Measurements from ENCODE around the gene NCAPD2.

The NCAPD2 gene

DNA sequence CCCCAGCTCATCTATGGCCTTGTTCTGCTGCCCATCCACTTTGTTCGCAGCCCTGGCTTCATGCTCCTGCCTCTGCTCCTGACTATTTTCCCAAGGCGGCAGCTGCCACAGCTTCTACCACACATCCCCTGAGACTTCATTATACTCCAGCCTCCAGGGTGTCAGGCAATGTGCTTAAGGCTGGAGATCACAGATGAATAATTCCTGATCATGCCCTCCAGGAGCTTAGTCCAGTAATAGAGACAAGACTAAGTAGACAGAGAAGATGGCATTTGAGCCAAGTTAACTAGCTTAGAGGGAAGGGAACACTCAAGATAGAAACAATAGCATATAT lies 34.9 kb upstream of the NCAPD2 start:
- H3K4me3 ChIP-seq (ENCODE audit: control insufficient read depth, low read depth, low read length) = no peak overlapping the region
- DNase-seq (ENCODE audit: low read depth) = no peak
- TF ChIP-seq, protein P1, sequence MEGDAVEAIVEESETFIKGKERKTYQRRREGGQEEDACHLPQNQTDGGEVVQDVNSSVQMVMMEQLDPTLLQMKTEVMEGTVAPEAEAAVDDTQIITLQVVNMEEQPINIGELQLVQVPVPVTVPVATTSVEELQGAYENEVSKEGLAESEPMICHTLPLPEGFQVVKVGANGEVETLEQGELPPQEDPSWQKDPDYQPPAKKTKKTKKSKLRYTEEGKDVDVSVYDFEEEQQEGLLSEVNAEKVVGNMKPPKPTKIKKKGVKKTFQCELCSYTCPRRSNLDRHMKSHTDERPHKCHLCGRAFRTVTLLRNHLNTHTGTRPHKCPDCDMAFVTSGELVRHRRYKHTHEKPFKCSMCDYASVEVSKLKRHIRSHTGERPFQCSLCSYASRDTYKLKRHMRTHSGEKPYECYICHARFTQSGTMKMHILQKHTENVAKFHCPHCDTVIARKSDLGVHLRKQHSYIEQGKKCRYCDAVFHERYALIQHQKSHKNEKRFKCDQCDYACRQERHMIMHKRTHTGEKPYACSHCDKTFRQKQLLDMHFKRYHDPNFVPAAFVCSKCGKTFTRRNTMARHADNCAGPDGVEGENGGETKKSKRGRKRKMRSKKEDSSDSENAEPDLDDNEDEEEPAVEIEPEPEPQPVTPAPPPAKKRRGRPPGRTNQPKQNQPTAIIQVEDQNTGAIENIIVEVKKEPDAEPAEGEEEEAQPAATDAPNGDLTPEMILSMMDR (conservative IDR thresholded peaks at IDR 0.05; ENCODE audit: control insufficient read depth, insufficient read depth, low read depth, low read length) = no peak

DNA sequence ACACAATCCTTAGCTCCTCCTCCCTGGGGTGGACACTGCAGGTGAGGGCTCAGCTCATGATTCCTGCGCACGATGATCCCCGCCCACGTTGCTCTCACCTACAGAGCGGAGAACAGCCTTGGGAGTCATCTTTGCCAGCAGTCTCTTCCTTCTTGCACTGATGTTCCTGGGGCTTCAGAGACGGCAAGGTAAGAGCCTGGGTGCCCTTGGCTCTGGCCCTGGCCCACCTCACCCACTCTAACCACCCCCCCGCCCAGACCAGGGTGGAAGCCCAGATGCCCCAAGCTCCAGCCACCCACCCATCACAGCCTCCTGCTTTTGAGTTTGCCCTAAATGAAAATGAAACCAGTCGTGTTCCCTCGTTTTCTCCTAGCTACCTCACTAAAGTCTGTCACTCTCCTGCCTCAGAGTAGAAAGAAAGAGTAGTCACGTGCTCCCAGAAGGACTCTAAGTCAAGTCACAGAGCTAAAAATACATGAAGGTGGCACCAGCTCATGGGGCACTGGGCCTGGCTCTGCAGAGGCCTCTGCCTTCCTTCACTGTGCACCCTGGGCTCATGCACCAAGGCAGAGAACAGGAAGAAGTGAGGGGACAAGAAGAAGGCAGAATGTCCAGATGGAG lies 33.0 kb upstream of the NCAPD2 start:
- no peak for DNase-seq (ENCODE audit: low read depth)
- TF ChIP-seq, protein P1 (conservative IDR thresholded peaks at IDR 0.05; ENCODE audit: control insufficient read depth, insufficient read depth, low read depth, low read length) = no peak
- H3K4me3 ChIP-seq (ENCODE audit: control insufficient read depth, low read depth, low read length) = no peak overlapping the region

DNA sequence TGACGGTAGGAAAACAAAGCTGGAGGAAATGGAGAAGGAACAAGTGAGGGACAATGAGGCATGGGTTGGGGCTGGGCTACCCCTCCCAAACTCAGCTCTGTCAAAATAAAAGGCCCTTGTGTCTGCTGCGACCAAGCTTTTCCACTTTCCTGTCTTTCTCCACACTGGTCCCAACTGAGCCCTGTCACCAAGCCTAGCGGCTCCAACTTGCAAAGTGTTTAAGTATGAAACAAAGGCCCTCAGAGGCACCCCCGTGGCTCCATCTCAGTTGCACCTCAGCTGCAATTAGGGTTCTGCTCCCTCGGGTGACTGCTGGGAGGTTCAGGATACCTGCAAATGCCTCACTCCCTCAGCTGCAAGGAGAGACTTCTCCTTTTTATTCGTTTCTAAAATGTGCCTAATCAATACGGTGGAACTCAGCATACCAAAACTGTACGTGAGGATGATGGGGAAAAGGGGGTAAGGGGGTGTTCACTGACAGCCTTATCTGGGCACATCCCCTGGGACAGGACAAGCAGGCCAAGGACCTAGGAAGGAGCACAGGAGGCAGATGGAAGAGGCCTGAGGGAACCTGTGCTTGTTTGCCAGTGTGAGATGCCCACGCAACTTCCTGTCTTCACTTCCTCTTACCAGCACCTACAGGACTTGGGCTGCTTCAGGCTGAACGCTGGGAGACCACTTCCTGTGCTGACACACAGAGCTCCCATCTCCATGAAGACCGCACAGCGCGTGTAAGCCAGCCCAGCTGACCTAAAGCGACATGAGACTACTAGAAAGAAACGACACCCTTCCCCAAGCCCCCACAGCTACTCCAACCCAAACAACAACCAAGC lies 32.3 kb upstream of the NCAPD2 start:
- no peak for DNase-seq (ENCODE audit: low read depth)
- TF ChIP-seq, protein P1 (conservative IDR thresholded peaks at IDR 0.05; ENCODE audit: control insufficient read depth, insufficient read depth, low read depth, low read length) = no peak
- no peak overlapping the region for H3K4me3 ChIP-seq (ENCODE audit: control insufficient read depth, low read depth, low read length)

GRCh38 chr12:6462234-6462995 lies 31.5 kb upstream of the NCAPD2 start:
- no peak overlapping the region for H3K4me3 ChIP-seq (ENCODE audit: control insufficient read depth, low read depth, low read length)
- TF ChIP-seq, protein P1 (conservative IDR thresholded peaks at IDR 0.05; ENCODE audit: control insufficient read depth, insufficient read depth, low read depth, low read length) = no peak
- no peak for DNase-seq (ENCODE audit: low read depth)

GRCh38 chr12:6463216-6463615 lies 30.7 kb upstream of the NCAPD2 start:
- TF ChIP-seq, protein P1 (conservative IDR thresholded peaks at IDR 0.05; ENCODE audit: control insufficient read depth, insufficient read depth, low read depth, low read length) = no peak
- no peak overlapping the region for H3K4me3 ChIP-seq (ENCODE audit: control insufficient read depth, low read depth, low read length)
- DNase-seq (ENCODE audit: low read depth) = no peak

DNA sequence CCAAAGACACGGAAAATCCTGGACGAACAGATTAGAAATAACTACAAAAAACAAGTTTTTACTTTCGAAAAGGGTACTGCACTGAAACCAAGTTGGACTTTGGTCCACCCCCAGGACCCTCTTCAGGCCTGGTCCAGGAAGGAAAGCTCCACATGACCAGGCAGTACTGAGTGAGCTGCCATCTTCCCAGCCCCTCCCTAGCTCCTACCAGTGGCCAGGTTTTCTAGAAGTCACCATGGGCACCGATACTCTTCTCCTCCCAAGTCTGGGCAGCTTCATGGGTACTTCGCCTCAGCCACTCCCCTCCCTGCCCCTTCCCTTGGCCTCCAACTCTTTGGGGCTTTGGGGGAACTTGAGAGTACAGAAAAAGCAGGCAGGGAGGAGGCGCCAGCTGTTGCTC lies 30.0 kb upstream of the NCAPD2 start:
- H3K4me3 ChIP-seq (ENCODE audit: control insufficient read depth, low read depth, low read length) = no peak overlapping the region
- TF ChIP-seq, protein P1 (conservative IDR thresholded peaks at IDR 0.05; ENCODE audit: control insufficient read depth, insufficient read depth, low read depth, low read length) = no peak
- no peak for DNase-seq (ENCODE audit: low read depth)
